ENCODE data around the gene CASP2. TPM values are rescaled to one million over a fixed set of nuclear protein-coding genes. Genes with fewer than 3 reads are reported as not detected.
A peak's percentile ranks its signal among the peaks of the same experiment; 100 is the strongest.

The CASP2 gene
- total RNA-seq, 4 donors from 2014 or later: 7.7 to 21.6 (median 13.3) TPM

- no peak for TF ChIP-seq CTCF (IDR thresholded peaks at IDR 0.05)
- ATAC-seq (ENCODE audit: low FRiP score) (no peak), DNase-seq (ENCODE audit: low spot score) (no peak)
These were observed 27.6 kb downstream of the CASP2 start, which contains the start of gene CLCN1 for GRCh38 chr7:143315776-143316175. Gene CLCN1, plus strand, starts transcription at chr7:143316111. Its CDS starts 102 bp downstream, at chr7:143316213.

GRCh38 chr7:143316492-143316891, 28.3 kb downstream of the CASP2 start:
- TF ChIP-seq CTCF (IDR thresholded peaks at IDR 0.05): no peak
- no peak for DNase-seq (ENCODE audit: low spot score)
- ATAC-seq (ENCODE audit: low FRiP score): no peak

GRCh38 chr7:143318661-143319060, 30.5 kb downstream of the CASP2 start:
- DNase-seq (ENCODE audit: low spot score): no peak
- ATAC-seq (ENCODE audit: low FRiP score): peak; percentile 55
- TF ChIP-seq CTCF (IDR thresholded peaks at IDR 0.05): no peak

GRCh38 chr7:143320620-143321019, 32.5 kb downstream of the CASP2 start:
- ATAC-seq (ENCODE audit: low FRiP score) (no peak), DNase-seq (ENCODE audit: low spot score) (no peak)
- no peak for TF ChIP-seq CTCF (IDR thresholded peaks at IDR 0.05)

GRCh38 chr7:143321242-143321641, 33.1 kb downstream of the CASP2 start:
- no peak for DNase-seq (ENCODE audit: low spot score)
- no peak for ATAC-seq (ENCODE audit: low FRiP score)

GRCh38 chr7:143321734-143322133, 33.6 kb downstream of the CASP2 start:
- ATAC-seq (ENCODE audit: low FRiP score) (no peak), DNase-seq (ENCODE audit: low spot score) (no peak)
- TF ChIP-seq CTCF (IDR thresholded peaks at IDR 0.05): no peak

More at GRCh38 chr7:143321242-143321641, 33.1 kb downstream of the CASP2 start:
- no peak for TF ChIP-seq CTCF (IDR thresholded peaks at IDR 0.05)

- no peak for TF ChIP-seq CTCF (IDR thresholded peaks at IDR 0.05)
- DNase-seq (ENCODE audit: low spot score) (no peak), ATAC-seq (ENCODE audit: low FRiP score) (no peak)
These were observed 34.8 kb downstream of the CASP2 start for GRCh38 chr7:143322760-143323633.
